Ectodermal cell (in vitro differentiated cells): ENCODE data around the gene GFI1B.

Experiments used
- H3K27ac ChIP-seq: 2 replicates; pipeline ENCODE4 v1.7.0; 2013; ENCODE audit warnings: mild to moderate bottlenecking, low read depth, low read length; ENCODE audit not compliant: insufficient read depth, poor library complexity, severe bottlenecking
- H3K27me3 ChIP-seq: 2 replicates; pipeline ENCODE4 v1.7.0; 2013; ENCODE audit warnings: mild to moderate bottlenecking, low read length; ENCODE audit not compliant: insufficient read depth, control insufficient read depth, poor library complexity, severe bottlenecking
- H3K36me3 ChIP-seq: one replicate; pipeline ENCODE4 v1.7.0; 2013; ENCODE audit warnings: low read length; ENCODE audit not compliant: control insufficient read depth, insufficient read depth
- H3K4me1 ChIP-seq: one replicate; pipeline ENCODE4 v1.7.0; 2013; ENCODE audit warnings: low read length; ENCODE audit not compliant: control insufficient read depth, insufficient read depth
- H3K4me3 ChIP-seq: 2 replicates; pipeline ENCODE4 v1.7.0; 2013; ENCODE audit warnings: low read depth, low read length, control low read depth; ENCODE audit not compliant: insufficient read depth
- H3K9me3 ChIP-seq: 2 replicates; pipeline ENCODE4 v1.7.0; 2013; ENCODE audit warnings: mild to moderate bottlenecking, low read length, moderate library complexity; ENCODE audit not compliant: control insufficient read depth
- WGBS, 2 experiments: methylation state at CpG; one replicate each; pipeline ENCODE4 v1.1.7; 2013; ENCODE audit warnings: missing lambda C conversion rate in 2 of 2; 5-methylcytosine and 5-hydroxymethylcytosine counted together

GFI1B gene

GRCh38 chr9:132983491-132984201 is 5.2 kb downstream of the GFI1B start:
- H3K4me1 ChIP-seq: no peaks in the 10 kb centered on the region
- peaks cover 19% of the 10 kb centered on the region for H3K27me3 ChIP-seq
- H3K4me3 ChIP-seq: no peak overlapping the region
- no peaks in the 10 kb centered on the region for H3K36me3 ChIP-seq
- H3K27ac ChIP-seq: no peak overlapping the region
- H3K9me3 ChIP-seq: no peaks in the 10 kb centered on the region
- 91% methylated on average over 11 of the region's 11 CpGs for WGBS, 2 experiments

GRCh38 chr9:132984202-132985070 is 5.9 kb downstream of the GFI1B start:
- Histone ChIP-seq H3K4me1 (no peaks in the 10 kb centered on the region), H3K27me3 (peaks cover 11% of the 10 kb centered on the region), H3K27ac (no peak overlapping the region), H3K4me3 (no peak overlapping the region), H3K36me3 (no peaks in the 10 kb centered on the region), H3K9me3 (no peaks in the 10 kb centered on the region)
- 86 to 87% methylated on average over 20 of the region's 20 CpGs for WGBS, 2 experiments

- H3K9me3 ChIP-seq: no peaks in the 10 kb centered on the region
- no peak overlapping the region for H3K27ac ChIP-seq
- no peaks in the 10 kb centered on the region for H3K4me1 ChIP-seq
- no peaks in the 10 kb centered on the region for H3K36me3 ChIP-seq
- 91% methylated on average over 4 of the region's 4 CpGs for WGBS, 2 experiments
- peaks cover 6% of the 10 kb centered on the region for H3K27me3 ChIP-seq
- H3K4me3 ChIP-seq: no peak overlapping the region
Measured at GRCh38 chr9:132985071-132985350, 6.5 kb downstream of the GFI1B start.

- WGBS, 2 experiments: 94 to 95% methylated on average over 8 of the region's 8 CpGs
- no peak overlapping the region for H3K4me3 ChIP-seq
- no peaks in the 10 kb centered on the region for H3K36me3 ChIP-seq
- H3K4me1 ChIP-seq: no peaks in the 10 kb centered on the region
- H3K27ac ChIP-seq: no peak overlapping the region
- H3K9me3 ChIP-seq: no peaks in the 10 kb centered on the region
- peaks cover 3% of the 10 kb centered on the region for H3K27me3 ChIP-seq
Measured at GRCh38 chr9:132985489-132985888, 7.0 kb downstream of the GFI1B start.

GRCh38 chr9:132986114-132986513 is 7.6 kb downstream of the GFI1B start:
- no peaks in the 10 kb centered on the region for H3K4me1 ChIP-seq
- no peak overlapping the region for H3K27ac ChIP-seq
- WGBS, 2 experiments: 93% methylated on average over 13 of the region's 13 CpGs
- no peaks in the 10 kb centered on the region for H3K9me3 ChIP-seq
- no peak overlapping the region for H3K4me3 ChIP-seq
- H3K36me3 ChIP-seq: no peaks in the 10 kb centered on the region
- H3K27me3 ChIP-seq: no peaks in the 10 kb centered on the region

DNA sequence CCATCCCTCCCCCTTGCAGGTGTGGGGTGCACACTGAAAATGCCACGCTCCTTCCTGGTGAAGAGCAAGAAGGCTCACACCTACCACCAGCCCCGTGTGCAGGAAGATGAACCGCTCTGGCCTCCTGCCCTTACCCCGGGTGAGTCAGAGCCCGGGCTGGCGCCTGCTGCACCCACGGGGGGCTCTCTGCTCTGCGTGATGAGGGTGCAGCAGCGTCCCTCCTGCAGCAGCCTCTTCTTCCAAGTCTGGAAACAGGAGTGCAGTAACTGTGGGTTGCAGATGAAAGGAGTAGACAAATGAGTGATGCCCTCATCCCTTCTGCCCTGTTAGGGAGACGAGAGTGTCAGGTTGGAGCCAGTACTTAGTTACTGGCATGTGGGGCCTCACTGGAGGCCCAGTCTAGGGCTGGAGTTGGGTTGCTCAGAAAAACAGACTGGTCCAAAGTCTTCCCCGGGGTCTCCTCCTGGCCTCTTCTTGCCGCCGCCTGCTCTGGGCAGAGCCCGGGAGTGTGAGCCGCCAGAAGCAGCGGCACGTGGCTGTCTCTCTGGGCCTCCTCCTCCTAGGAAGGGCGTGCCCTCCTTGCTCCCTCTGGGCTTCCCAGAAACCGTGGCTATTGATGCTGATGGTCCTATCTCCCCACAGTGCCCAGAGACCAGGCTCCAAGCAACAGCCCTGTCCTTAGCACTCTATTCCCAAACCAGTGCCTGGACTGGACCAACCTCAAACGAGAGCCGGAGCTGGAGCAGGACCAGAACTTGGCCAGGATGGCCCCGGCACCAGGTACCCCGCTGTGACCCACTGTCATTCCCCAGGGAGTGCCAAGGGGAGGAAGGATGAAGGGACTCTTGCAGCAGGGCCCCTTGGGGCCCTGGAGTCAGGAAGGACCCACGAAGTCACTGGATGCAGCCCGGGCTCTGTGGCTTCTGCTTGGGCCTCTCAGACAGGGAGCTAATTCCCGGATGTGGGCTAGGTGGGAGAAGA is 8.4 kb downstream of the GFI1B start:
- Histone ChIP-seq H3K36me3 (no peaks in the 10 kb centered on the region), H3K27ac (no peak overlapping the region), H3K4me1 (no peaks in the 10 kb centered on the region), H3K27me3 (no peaks in the 10 kb centered on the region), H3K9me3 (no peaks in the 10 kb centered on the region), H3K4me3 (no peak overlapping the region)
- WGBS, 2 experiments: 87 to 88% methylated on average over 26 of the region's 26 CpGs

GRCh38 chr9:132988244-132989013 is 9.9 kb downstream of the GFI1B start:
- Histone ChIP-seq H3K9me3 (no peaks in the 10 kb centered on the region), H3K27ac (no peak overlapping the region), H3K4me3 (no peak overlapping the region), H3K4me1 (no peaks in the 10 kb centered on the region), H3K36me3 (no peaks in the 10 kb centered on the region), H3K27me3 (no peaks in the 10 kb centered on the region)
- WGBS, 2 experiments: 89 to 91% methylated on average over 14 of the region's 14 CpGs

DNA sequence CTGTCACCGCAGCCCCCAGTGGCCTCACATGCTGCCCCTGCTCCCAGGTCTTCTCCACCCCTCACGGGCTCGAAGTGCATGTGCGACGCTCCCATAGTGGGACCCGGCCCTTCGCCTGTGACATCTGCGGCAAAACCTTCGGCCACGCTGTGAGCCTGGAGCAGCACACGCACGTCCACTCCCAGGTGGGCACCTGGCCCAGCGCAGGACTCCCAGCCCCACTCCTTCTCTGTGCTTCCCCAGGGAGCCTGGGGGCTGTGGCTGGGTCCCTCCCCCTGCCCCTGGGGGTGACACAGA is 10.5 kb downstream of the GFI1B start:
- Histone ChIP-seq H3K4me3 (no peak overlapping the region), H3K27ac (no peak overlapping the region), H3K9me3 (no peaks in the 10 kb centered on the region), H3K4me1 (no peaks in the 10 kb centered on the region), H3K27me3 (no peaks in the 10 kb centered on the region), H3K36me3 (no peaks in the 10 kb centered on the region)
- WGBS, 2 experiments: 94% methylated on average over 13 of the region's 13 CpGs

DNA sequence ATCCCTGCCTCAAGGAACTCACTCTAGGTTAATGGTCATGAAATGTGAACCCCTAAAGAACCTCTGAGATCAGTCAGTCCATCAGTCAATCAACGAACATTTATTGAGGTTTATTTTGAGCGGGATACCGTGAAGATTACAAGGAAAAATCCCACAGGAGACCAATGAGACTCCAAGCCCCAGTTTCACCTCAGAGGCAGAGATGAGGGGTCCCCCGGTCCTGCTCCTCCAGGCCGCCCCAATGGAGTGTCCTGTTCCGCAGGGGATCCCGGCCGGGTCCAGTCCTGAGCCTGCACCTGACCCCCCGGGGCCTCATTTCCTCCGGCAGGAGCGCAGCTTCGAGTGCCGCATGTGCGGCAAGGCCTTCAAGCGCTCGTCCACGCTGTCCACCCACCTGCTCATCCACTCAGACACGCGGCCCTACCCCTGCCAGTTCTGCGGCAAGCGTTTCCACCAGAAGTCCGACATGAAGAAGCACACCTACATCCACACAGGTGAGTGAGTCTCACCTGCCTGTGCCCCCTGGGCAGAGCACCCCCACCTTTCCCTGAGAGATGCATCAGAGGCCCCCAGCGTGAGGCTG is 11.0 kb downstream of the GFI1B start:
- Histone ChIP-seq H3K4me3 (no peak overlapping the region), H3K4me1 (peaks cover under 1% of the 10 kb centered on the region), H3K27me3 (no peaks in the 10 kb centered on the region), H3K9me3 (no peaks in the 10 kb centered on the region), H3K27ac (no peak overlapping the region), H3K36me3 (no peaks in the 10 kb centered on the region)
- 92 to 93% methylated on average over 23 of the region's 23 CpGs for WGBS, 2 experiments
